ENCODE measurements around the gene JAK1.

Gene JAK1

GRCh38 chr1:64887689-64888217 is 78.6 kb downstream of the JAK1 start:
- no peak for DNase-seq

GRCh38 chr1:64886877-64887276 is 79.5 kb downstream of the JAK1 start:
- no peak for DNase-seq

GRCh38 chr1:64885648-64886047 is 80.7 kb downstream of the JAK1 start:
- no peak for DNase-seq

GRCh38 chr1:64884261-64885040 is 81.9 kb downstream of the JAK1 start:
- no peak for DNase-seq

GRCh38 chr1:64882574-64883255 is 83.6 kb downstream of the JAK1 start:
- no peak for DNase-seq

- peak; percentile 57 for DNase-seq
These were observed 85.1 kb downstream of the JAK1 start for GRCh38 chr1:64881281-64881680.

GRCh38 chr1:64880449-64880848 is 85.9 kb downstream of the JAK1 start:
- DNase-seq = no peak

- DNase-seq = no peak
These were observed 87.3 kb downstream of the JAK1 start for GRCh38 chr1:64878931-64879611.

GRCh38 chr1:64878090-64878489 is 88.3 kb downstream of the JAK1 start:
- DNase-seq = no peak

- no peak for DNase-seq
These were observed 88.8 kb downstream of the JAK1 start for GRCh38 chr1:64877598-64877997.

- DNase-seq = no peak
These were observed 89.2 kb downstream of the JAK1 start for GRCh38 chr1:64877151-64877550.

GRCh38 chr1:64875606-64876005 is 90.7 kb downstream of the JAK1 start:
- DNase-seq = no peak

- no peak for DNase-seq
These were observed 91.2 kb downstream of the JAK1 start for GRCh38 chr1:64875101-64875500.

GRCh38 chr1:64874666-64875065 is 91.7 kb downstream of the JAK1 start:
- no peak for DNase-seq

- DNase-seq = no peak
These were observed 92.8 kb downstream of the JAK1 start for GRCh38 chr1:64873576-64873975.

- no peak for DNase-seq
These were observed 94.3 kb downstream of the JAK1 start for GRCh38 chr1:64872067-64872466.

GRCh38 chr1:64871256-64871655 is 95.1 kb downstream of the JAK1 start:
- no peak for DNase-seq

GRCh38 chr1:64867266-64867665 is 99.1 kb downstream of the JAK1 start:
- no peak for DNase-seq

GRCh38 chr1:64866689-64867088 is 99.7 kb downstream of the JAK1 start:
- DNase-seq = no peak

- DNase-seq = no peak
These were observed 101.1 kb downstream of the JAK1 start for GRCh38 chr1:64865105-64865757.

- no peak for DNase-seq
These were observed 102.1 kb downstream of the JAK1 start for GRCh38 chr1:64864018-64864940.

- peak; percentile 25 for DNase-seq
These were observed 104.7 kb downstream of the JAK1 start for GRCh38 chr1:64861611-64862010.

Measured in fibroblast of upper back skin (primary cell).